GM18951 (cell line): ENCODE data around the gene SEMA4D.

Experiments used
- POLR2A ChIP-seq: IDR thresholded peaks from 4 replicates; pipeline ENCODE4 v1.6.1; 2011; ENCODE audit warnings: mild to moderate bottlenecking; ENCODE audit not compliant: insufficient read length, insufficient read depth; ENCODE audit errors: extremely low read depth
- in situ Hi-C: fragments of 300-500 bp; cut with MboI; formaldehyde crosslinking; loops from one replicate; pipeline ENCODE4 v1.12.0; 2022; ENCODE audit warnings: low sequenced_read_pairs, mixed read lengths, inconsistent platforms; ENCODE audit not compliant: unreplicated experiment

Gene SEMA4D

GRCh38 chr9:89442981-89443814 is 54.7 kb downstream of the SEMA4D start:
- peak; percentile 26 for TF ChIP-seq POLR2A
- in situ Hi-C loops, result no loop called here

- TF ChIP-seq POLR2A, result no peak
- in situ Hi-C loops, result no loop called here
These were observed 55.4 kb downstream of the SEMA4D start for GRCh38 chr9:89442501-89442978.

GRCh38 chr9:89441986-89442385 is 55.9 kb downstream of the SEMA4D start:
- in situ Hi-C loops, result no loop called here
- TF ChIP-seq POLR2A, result no peak

- in situ Hi-C loops, result no loop called here
These were observed 56.3 kb downstream of the SEMA4D start for GRCh38 chr9:89441655-89441970.

GRCh38 chr9:89440951-89441654 is 56.8 kb downstream of the SEMA4D start:
- in situ Hi-C loops, result no loop called here
- no peak for TF ChIP-seq POLR2A

More at GRCh38 chr9:89441655-89441970, 56.3 kb downstream of the SEMA4D start:
- no peak for TF ChIP-seq POLR2A

GRCh38 chr9:89440548-89440947 is 57.4 kb downstream of the SEMA4D start:
- in situ Hi-C loops, result no loop called here
- no peak for TF ChIP-seq POLR2A

GRCh38 chr9:89440046-89440445 is 57.9 kb downstream of the SEMA4D start:
- in situ Hi-C loops, result no loop called here
- TF ChIP-seq POLR2A, result no peak

- in situ Hi-C loops, result no loop called here
These were observed 58.3 kb downstream of the SEMA4D start for GRCh38 chr9:89439571-89439970.

GRCh38 chr9:89438194-89438593 is 59.7 kb downstream of the SEMA4D start:
- in situ Hi-C loops, result no loop called here
- TF ChIP-seq POLR2A, result no peak

More at GRCh38 chr9:89439571-89439970, 58.3 kb downstream of the SEMA4D start:
- no peak for TF ChIP-seq POLR2A

GRCh38 chr9:89437772-89438171 is 60.1 kb downstream of the SEMA4D start:
- in situ Hi-C loops, result no loop called here
- no peak for TF ChIP-seq POLR2A

- in situ Hi-C loops, result no loop called here
- TF ChIP-seq POLR2A, result no peak
These were observed 60.8 kb downstream of the SEMA4D start for GRCh38 chr9:89436963-89437625.

GRCh38 chr9:89436326-89436725 is 61.6 kb downstream of the SEMA4D start:
- in situ Hi-C loops, result no loop called here
- no peak for TF ChIP-seq POLR2A

GRCh38 chr9:89435071-89435823 is 62.7 kb downstream of the SEMA4D start:
- no peak for TF ChIP-seq POLR2A
- in situ Hi-C loops, result no loop called here
